ENCODE results near the gene NUDCD2.
"Not testable (repeated sequence)": the region's sequence is repeated elsewhere in the genome, so short reads cannot be mapped to it uniquely, and the experiment has no call there.

Gene NUDCD2

GRCh38 chr5:163426128-163426527 is 33.8 kb downstream of the NUDCD2 start:
- not testable (repeated sequence) for DNase-seq (ENCODE audit: low read depth in 2 of 2)

- no peak for DNase-seq (ENCODE audit: low read depth in 2 of 2)
Observed at GRCh38 chr5:163424836-163425235, 35.1 kb downstream of the NUDCD2 start.

GRCh38 chr5:163415673-163416072 is 44.2 kb downstream of the NUDCD2 start:
- DNase-seq (ENCODE audit: low read depth in 2 of 2): not testable (repeated sequence)

GRCh38 chr5:163410505-163410904 is 49.4 kb downstream of the NUDCD2 start:
- DNase-seq (ENCODE audit: low read depth in 2 of 2): no peak

GRCh38 chr5:163409384-163409783 is 50.5 kb downstream of the NUDCD2 start:
- no peak for DNase-seq (ENCODE audit: low read depth in 2 of 2)

- peak; percentile 28 to 30 for DNase-seq (ENCODE audit: low read depth in 2 of 2)
Observed at GRCh38 chr5:163408311-163408923, 51.5 kb downstream of the NUDCD2 start.

- no peak for DNase-seq (ENCODE audit: low read depth in 2 of 2)
Observed at GRCh38 chr5:163407034-163407655, 52.8 kb downstream of the NUDCD2 start.

DNA sequence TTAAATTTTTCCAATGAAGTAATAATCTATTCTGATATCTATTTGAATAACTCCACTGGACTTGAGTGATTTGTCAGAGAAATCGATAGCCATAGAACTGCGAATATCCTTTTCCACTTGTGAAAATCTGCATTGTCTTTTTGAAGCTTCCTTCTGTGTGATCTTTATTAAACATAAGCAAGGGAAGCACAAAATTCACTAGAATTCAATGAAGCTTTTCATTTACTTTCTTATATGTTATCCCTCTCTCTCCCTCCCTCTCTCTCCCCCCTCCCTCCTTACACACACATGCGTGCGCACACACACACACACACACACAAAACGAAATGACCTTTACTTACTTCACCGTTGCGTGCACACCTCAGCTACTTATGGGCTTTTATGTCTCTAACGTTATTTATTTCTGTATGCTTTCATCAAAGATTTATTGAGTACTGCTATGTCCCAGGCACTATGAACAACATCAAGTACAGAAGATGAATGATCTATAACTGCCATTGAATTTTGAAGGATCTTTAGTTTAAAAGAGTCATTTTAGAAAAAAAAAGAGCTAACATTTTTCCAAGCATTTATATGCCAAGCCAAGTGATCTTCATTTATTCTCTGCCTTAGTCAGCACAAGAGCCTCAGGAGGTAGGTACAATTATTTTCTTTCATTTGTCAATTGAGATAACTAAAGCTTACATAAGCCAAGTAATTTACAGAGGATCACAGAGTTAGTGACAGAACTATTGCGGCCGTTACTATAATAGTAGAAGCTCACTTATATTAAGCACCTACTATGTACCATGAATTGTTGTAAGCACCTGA is 55.3 kb downstream of the NUDCD2 start:
- DNase-seq (ENCODE audit: low read depth in 2 of 2): no peak

GRCh38 chr5:163402007-163402406 is 57.9 kb downstream of the NUDCD2 start:
- no peak for DNase-seq (ENCODE audit: low read depth in 2 of 2)

GRCh38 chr5:163401271-163401670 is 58.6 kb downstream of the NUDCD2 start:
- DNase-seq (ENCODE audit: low read depth in 2 of 2): no peak

GRCh38 chr5:163399923-163400322 is 60.0 kb downstream of the NUDCD2 start:
- no peak for DNase-seq (ENCODE audit: low read depth in 2 of 2)

GRCh38 chr5:163397354-163397753 is 62.5 kb downstream of the NUDCD2 start:
- DNase-seq (ENCODE audit: low read depth in 2 of 2): no peak

DNA sequence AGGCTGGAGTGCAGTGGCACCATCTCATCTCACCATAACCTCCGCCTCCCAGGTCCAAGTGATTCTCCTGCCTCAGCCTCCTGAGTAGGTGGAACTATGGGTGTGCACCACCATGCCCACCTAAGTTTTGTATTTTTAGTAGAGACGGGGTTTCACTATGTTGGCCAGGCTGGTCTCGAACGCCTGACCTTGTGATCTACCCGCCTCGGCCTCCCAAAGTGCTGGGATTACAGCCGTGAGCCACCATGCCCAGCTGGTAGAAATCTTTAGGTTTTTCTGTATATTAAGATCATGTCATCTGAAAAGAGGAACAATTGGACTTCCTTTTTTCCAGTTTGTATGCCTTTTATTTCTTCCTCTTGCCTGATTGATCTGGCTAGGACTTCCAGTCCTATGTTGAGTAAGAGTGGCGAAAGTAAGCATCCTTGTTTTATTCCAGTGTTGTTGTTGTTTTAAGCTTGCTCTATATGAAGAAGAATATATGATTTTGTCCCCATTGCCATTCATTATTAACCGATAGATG is 63.0 kb downstream of the NUDCD2 start:
- DNase-seq (ENCODE audit: low read depth in 2 of 2): not testable (repeated sequence)

Measured in activated CD4-positive, alpha-beta T cell treated with anti-CD3 and anti-CD28 coated beads for 24 hours (primary cell).